A673 (cell line): Measurements from ENCODE around the gene ERVK3-1.

Experiments
- EZH2 ChIP-seq: fragments of 200-600 bp; sonication (generic); IDR thresholded peaks from 2 replicates; pipeline ENCODE4 v1.6.1; 2017; ENCODE audit warnings: borderline replicate concordance, low read depth, mild to moderate bottlenecking, mixed read lengths, antibody characterized with exemption, low read length; ENCODE audit not compliant: poor library complexity, severe bottlenecking
- TF ChIP-seq, protein P1 (sequence below): fragments of 300-800, 200-600 bp; sonication (generic); conservative IDR thresholded peaks from 2 replicates; pipeline ENCODE4 v1.5.1; 2017; ENCODE audit warnings: low read depth, mild to moderate bottlenecking, antibody characterized with exemption, low read length, moderate library complexity, mixed read lengths

- TF ChIP-seq, protein P1, sequence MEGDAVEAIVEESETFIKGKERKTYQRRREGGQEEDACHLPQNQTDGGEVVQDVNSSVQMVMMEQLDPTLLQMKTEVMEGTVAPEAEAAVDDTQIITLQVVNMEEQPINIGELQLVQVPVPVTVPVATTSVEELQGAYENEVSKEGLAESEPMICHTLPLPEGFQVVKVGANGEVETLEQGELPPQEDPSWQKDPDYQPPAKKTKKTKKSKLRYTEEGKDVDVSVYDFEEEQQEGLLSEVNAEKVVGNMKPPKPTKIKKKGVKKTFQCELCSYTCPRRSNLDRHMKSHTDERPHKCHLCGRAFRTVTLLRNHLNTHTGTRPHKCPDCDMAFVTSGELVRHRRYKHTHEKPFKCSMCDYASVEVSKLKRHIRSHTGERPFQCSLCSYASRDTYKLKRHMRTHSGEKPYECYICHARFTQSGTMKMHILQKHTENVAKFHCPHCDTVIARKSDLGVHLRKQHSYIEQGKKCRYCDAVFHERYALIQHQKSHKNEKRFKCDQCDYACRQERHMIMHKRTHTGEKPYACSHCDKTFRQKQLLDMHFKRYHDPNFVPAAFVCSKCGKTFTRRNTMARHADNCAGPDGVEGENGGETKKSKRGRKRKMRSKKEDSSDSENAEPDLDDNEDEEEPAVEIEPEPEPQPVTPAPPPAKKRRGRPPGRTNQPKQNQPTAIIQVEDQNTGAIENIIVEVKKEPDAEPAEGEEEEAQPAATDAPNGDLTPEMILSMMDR = no peak
- no peak for TF ChIP-seq EZH2
Measured at GRCh38 chr19:58355908-58356765, 51.0 kb downstream of the ERVK3-1 start.
